K562 (cell line): ENCODE data around the gene MXRA7. TPM values are rescaled to one million over a fixed set of nuclear protein-coding genes. Genes with fewer than 3 reads are reported as not detected.
A peak's percentile ranks its signal among the peaks of the same experiment; 100 is the strongest.

Experiments
- ATF1 ChIP-seq, 2 experiments: fragments of 450-650 bp in 1 of 2; IDR thresholded peaks; 2 replicates each; pipeline ENCODE4 v1.6.1; 2016; ENCODE audit warnings: missing compliant biosample characterization in 1 of 2, missing genetic modification characterization in 1 of 2
- ATF7 ChIP-seq: fragments of 450-650 bp; IDR thresholded peaks from 2 replicates; pipeline ENCODE4 v1.7.1; 2014; ENCODE audit warnings: mild to moderate bottlenecking, moderate library complexity
- CREM ChIP-seq: IDR thresholded peaks from 2 replicates; pipeline ENCODE4 v1.6.1; 2014; ENCODE audit warnings: antibody characterized with exemption, low read depth
- GTF2E2 ChIP-seq: fragments of 200-800 bp; sonication (Bioruptor generic); IDR thresholded peaks from 2 replicates; pipeline ENCODE4 v1.6.1; 2016; ENCODE audit warnings: missing genetic modification characterization, missing compliant biosample characterization
- KAT8 ChIP-seq: fragments of 450-650 bp; IDR thresholded peaks from 2 replicates; pipeline ENCODE4 v1.6.1; 2016; ENCODE audit warnings: low read depth, mild to moderate bottlenecking
- RCOR1 ChIP-seq, 2 experiments: IDR thresholded peaks; 2 replicates each; pipeline ENCODE4 v1.6.1; 2012; ENCODE audit warnings: low read depth in 2 of 2, low read length in 2 of 2, borderline replicate concordance in 1 of 2, improper control_type of control experiment in 1 of 2
- SMARCE1 ChIP-seq: fragments of 450-650 bp; IDR thresholded peaks from 2 replicates; pipeline ENCODE4 v1.7.1; 2016; ENCODE audit warnings: mild to moderate bottlenecking
- SUPT5H ChIP-seq: fragments of 450-650 bp; IDR thresholded peaks from 2 replicates; pipeline ENCODE4 v1.6.1; 2016
- TAL1 ChIP-seq: fragments of 450-650 bp; IDR thresholded peaks from 2 replicates; pipeline ENCODE4 v1.6.1; 2016; ENCODE audit warnings: mild to moderate bottlenecking
- XRCC3 ChIP-seq: fragments of 450-650 bp; IDR thresholded peaks from 2 replicates; pipeline ENCODE4 v1.6.1; 2017; ENCODE audit warnings: mild to moderate bottlenecking, moderate library complexity
- ZFX ChIP-seq: sonication (generic); formaldehyde crosslinking; IDR thresholded peaks from 2 replicates; pipeline ENCODE4 v1.8.0; 2022; ENCODE audit warnings: mild to moderate bottlenecking, missing genetic modification reagents, moderate library complexity
- ZNF431 ChIP-seq: sonication (generic); formaldehyde crosslinking; IDR thresholded peaks from 2 replicates; pipeline ENCODE4 v1.8.0; 2022; ENCODE audit warnings: mild to moderate bottlenecking, missing genetic modification reagents
- polyA plus RNA-seq, 8 experiments: library from polyadenylated mRNA; depleted of rRNA in 4 of 8; stranded (reverse) in 5 of 8; unstranded in 3 of 8; fragments of >200 nt; fragmentation: Nextera tagmentation in 2 of 8; fragmentation: Illumina TruSeq in 1 of 8; extraction: Ambion mirVana in 2 of 8; extraction: Trizol in 1 of 8; gene quantifications; 2 replicates each; pipeline versions ENCODE4 v1.2.1 to v1.2.3, GENCODE V29; 2011 to 2014; ENCODE audit warnings: inconsistent platforms in 1 of 8, missing spikeins in 1 of 8
- total RNA-seq, 7 experiments: library from RNA; depleted of rRNA in 6 of 7; stranded (reverse); fragments of >200 nt in 6 of 7; fragmentation: Illumina TruSeq in 2 of 7; extraction: Trizol in 2 of 7; gene quantifications; 2 replicates each; pipeline versions ENCODE4 v1.2.1 to v1.2.3, GENCODE V29; 2011 to 2021; ENCODE audit warnings: low replicate concordance in 1 of 7
- TF ChIP-seq, protein P1 (sequence below), 2 experiments: fragments of 200-800 bp in 1 of 2; sonication (Bioruptor generic) in 1 of 2; sonication (generic) in 1 of 2; formaldehyde crosslinking in 1 of 2; IDR thresholded peaks in 1 of 2; conservative IDR thresholded peaks in 1 of 2; 2 replicates each; pipeline versions ENCODE4 v1.5.0 to v1.6.1; 2016 to 2020; ENCODE audit warnings: missing compliant biosample characterization in 1 of 2, missing genetic modification characterization in 1 of 2, missing genetic modification reagents in 1 of 2
- TF ChIP-seq, protein P2 (sequence below), 2 experiments: fragments of 450-650 bp; IDR thresholded peaks; 2 replicates each; pipeline ENCODE4 v1.6.1; 2016
- TF ChIP-seq, protein P3 (sequence below): conservative IDR thresholded peaks from 2 replicates; pipeline ENCODE4 v1.6.1; 2011; ENCODE audit warnings: low read depth, mild to moderate bottlenecking, low read length; ENCODE audit not compliant: control insufficient read depth
- TF ChIP-seq, protein P4 (sequence below): fragments of 450-650 bp; IDR thresholded peaks from 2 replicates; pipeline ENCODE4 v1.6.1; 2016; ENCODE audit warnings: borderline replicate concordance
- TF ChIP-seq, protein P5 (sequence below): sonication (generic); formaldehyde crosslinking; IDR thresholded peaks from 2 replicates; pipeline ENCODE4 v1.8.0; 2023; ENCODE audit warnings: mild to moderate bottlenecking, missing genetic modification reagents

The MXRA7 gene
- total and polyA plus RNA-seq, 9 of the 15 experiments (the other 6 are each of a cell fraction or from before 2014, with no cell fraction given), result 2.6 to 38.4 (median 14.3) TPM

DNA sequence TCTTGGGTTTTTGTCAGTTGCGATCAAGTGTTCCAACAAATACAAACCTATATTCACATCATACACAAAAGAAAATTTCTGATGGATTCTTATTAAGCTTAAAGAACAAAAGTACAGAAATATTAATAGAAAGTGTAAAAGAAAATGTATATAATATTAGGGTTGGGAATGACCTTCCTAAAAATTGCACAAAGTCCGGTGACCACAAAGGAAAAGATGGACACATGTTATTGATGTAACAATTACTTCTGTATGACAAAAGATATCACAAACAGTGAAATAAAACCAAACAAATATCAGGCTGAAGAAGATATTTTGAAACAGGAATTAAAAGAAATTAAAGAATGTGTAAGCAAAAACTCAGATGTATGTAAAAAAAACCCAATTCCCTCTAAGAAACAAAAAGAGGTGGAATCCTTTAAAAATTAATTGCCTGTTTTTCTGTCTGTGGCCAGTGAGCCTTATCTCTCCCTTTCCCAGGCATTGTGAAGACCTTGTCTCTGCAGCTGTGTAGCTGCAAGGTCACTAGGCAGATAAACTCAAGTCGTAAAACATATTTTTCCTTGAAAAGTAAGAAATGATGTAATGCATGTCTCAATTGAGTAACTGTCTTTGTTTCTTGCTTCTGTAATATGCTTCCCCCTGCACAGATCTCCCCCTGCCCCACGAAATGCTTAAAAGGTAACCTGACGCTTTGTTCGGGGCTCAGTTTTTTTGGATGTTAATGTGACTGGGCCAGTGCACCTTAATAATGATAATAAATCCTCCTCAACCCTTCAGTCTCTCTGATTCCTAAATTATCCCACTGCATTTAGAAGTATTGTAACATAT is 70.0 kb downstream of the MXRA7 start (continued):
- TF ChIP-seq, protein P1, sequence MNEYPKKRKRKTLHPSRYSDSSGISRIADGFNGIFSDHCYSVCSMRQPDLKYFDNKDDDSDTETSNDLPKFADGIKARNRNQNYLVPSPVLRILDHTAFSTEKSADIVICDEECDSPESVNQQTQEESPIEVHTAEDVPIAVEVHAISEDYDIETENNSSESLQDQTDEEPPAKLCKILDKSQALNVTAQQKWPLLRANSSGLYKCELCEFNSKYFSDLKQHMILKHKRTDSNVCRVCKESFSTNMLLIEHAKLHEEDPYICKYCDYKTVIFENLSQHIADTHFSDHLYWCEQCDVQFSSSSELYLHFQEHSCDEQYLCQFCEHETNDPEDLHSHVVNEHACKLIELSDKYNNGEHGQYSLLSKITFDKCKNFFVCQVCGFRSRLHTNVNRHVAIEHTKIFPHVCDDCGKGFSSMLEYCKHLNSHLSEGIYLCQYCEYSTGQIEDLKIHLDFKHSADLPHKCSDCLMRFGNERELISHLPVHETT (CRISPR knock-in tag; conservative IDR thresholded peaks at IDR 0.05 in 1 of 2, IDR thresholded peaks at IDR 0.05 in 1 of 2), result peak in 1 of 2 experiments; percentile 62; a peak in 2 of 4 replicates
- TF ChIP-seq, protein P2, sequence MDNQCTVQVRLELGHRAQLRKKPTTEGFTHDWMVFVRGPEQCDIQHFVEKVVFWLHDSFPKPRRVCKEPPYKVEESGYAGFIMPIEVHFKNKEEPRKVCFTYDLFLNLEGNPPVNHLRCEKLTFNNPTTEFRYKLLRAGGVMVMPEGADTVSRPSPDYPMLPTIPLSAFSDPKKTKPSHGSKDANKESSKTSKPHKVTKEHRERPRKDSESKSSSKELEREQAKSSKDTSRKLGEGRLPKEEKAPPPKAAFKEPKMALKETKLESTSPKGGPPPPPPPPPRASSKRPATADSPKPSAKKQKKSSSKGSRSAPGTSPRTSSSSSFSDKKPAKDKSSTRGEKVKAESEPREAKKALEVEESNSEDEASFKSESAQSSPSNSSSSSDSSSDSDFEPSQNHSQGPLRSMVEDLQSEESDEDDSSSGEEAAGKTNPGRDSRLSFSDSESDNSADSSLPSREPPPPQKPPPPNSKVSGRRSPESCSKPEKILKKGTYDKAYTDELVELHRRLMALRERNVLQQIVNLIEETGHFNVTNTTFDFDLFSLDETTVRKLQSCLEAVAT (IDR thresholded peaks at IDR 0.05), result peak in 1 of 2 experiments; percentile 81; a peak in 3 of 4 replicates
- TF ChIP-seq XRCC3 (no peak), KAT8 (no peak), ATF1 (CRISPR knock-in tag; IDR thresholded peaks at IDR 0.05) (no peak), ATF1 (tag; IDR thresholded peaks at IDR 0.05) (peak; percentile 66), CREM (peak; percentile 86), TAL1 (peak; percentile 93), RCOR1 (IDR thresholded peaks at IDR 0.05; ENCODE audit: borderline replicate concordance in 1 of 2, low read depth in 2 of 2, low read length in 2 of 2) (peak; percentile 48 to 91; a peak in 3 of 4 replicates), SUPT5H (0 out of 2 replicates have a peak, but pooled peaks have one; percentile 23), GTF2E2 (tag) (peak; percentile 41), SMARCE1 (peak; percentile 93), ZNF431 (CRISPR knock-in tag) (no peak), ATF7 (peak; percentile 98), ZFX (CRISPR knock-in tag) (0 out of 2 replicates have a peak, but pooled peaks have one; percentile 48)
- TF ChIP-seq, protein P3, sequence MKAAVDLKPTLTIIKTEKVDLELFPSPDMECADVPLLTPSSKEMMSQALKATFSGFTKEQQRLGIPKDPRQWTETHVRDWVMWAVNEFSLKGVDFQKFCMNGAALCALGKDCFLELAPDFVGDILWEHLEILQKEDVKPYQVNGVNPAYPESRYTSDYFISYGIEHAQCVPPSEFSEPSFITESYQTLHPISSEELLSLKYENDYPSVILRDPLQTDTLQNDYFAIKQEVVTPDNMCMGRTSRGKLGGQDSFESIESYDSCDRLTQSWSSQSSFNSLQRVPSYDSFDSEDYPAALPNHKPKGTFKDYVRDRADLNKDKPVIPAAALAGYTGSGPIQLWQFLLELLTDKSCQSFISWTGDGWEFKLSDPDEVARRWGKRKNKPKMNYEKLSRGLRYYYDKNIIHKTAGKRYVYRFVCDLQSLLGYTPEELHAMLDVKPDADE, result no peak
- TF ChIP-seq, protein P4, sequence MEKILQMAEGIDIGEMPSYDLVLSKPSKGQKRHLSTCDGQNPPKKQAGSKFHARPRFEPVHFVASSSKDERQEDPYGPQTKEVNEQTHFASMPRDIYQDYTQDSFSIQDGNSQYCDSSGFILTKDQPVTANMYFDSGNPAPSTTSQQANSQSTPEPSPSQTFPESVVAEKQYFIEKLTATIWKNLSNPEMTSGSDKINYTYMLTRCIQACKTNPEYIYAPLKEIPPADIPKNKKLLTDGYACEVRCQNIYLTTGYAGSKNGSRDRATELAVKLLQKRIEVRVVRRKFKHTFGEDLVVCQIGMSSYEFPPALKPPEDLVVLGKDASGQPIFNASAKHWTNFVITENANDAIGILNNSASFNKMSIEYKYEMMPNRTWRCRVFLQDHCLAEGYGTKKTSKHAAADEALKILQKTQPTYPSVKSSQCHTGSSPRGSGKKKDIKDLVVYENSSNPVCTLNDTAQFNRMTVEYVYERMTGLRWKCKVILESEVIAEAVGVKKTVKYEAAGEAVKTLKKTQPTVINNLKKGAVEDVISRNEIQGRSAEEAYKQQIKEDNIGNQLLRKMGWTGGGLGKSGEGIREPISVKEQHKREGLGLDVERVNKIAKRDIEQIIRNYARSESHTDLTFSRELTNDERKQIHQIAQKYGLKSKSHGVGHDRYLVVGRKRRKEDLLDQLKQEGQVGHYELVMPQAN, result 0 out of 2 replicates have a peak, but pooled peaks have one; percentile 13
- TF ChIP-seq, protein P5, sequence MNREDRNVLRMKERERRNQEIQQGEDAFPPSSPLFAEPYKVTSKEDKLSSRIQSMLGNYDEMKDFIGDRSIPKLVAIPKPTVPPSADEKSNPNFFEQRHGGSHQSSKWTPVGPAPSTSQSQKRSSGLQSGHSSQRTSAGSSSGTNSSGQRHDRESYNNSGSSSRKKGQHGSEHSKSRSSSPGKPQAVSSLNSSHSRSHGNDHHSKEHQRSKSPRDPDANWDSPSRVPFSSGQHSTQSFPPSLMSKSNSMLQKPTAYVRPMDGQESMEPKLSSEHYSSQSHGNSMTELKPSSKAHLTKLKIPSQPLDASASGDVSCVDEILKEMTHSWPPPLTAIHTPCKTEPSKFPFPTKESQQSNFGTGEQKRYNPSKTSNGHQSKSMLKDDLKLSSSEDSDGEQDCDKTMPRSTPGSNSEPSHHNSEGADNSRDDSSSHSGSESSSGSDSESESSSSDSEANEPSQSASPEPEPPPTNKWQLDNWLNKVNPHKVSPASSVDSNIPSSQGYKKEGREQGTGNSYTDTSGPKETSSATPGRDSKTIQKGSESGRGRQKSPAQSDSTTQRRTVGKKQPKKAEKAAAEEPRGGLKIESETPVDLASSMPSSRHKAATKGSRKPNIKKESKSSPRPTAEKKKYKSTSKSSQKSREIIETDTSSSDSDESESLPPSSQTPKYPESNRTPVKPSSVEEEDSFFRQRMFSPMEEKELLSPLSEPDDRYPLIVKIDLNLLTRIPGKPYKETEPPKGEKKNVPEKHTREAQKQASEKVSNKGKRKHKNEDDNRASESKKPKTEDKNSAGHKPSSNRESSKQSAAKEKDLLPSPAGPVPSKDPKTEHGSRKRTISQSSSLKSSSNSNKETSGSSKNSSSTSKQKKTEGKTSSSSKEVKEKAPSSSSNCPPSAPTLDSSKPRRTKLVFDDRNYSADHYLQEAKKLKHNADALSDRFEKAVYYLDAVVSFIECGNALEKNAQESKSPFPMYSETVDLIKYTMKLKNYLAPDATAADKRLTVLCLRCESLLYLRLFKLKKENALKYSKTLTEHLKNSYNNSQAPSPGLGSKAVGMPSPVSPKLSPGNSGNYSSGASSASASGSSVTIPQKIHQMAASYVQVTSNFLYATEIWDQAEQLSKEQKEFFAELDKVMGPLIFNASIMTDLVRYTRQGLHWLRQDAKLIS (CRISPR knock-in tag), result peak; percentile 43; the same call in 1 of the 2 replicates
